Measurements from ENCODE around the gene PLXNA2. TPM values are rescaled to one million over a fixed set of nuclear protein-coding genes. Genes with fewer than 3 reads are reported as not detected.

Gene PLXNA2
- polyA plus RNA-seq, 2 of the 4 experiments (the other 2 are of a cell fraction): 0.36 to 0.87 TPM

- Histone ChIP-seq H3K27ac (no peak overlapping the region), H3K9me3 (no peaks in the 10 kb centered on the region), H3K4me3 (no peak overlapping the region), H3K4me1 (no peaks in the 10 kb centered on the region), H3K4me2 (no peak overlapping the region)
- TF ChIP-seq MAFK (IDR thresholded peaks at IDR 0.05; ENCODE audit: partially characterized antibody) (peak; percentile 84), ZSCAN20 (CRISPR knock-in tag; IDR thresholded peaks at IDR 0.05) (no peak)
- CTCF ChIA-PET: no interaction called here
- FAIRE-seq (no peak), ATAC-seq (no peak), DNase-seq (ENCODE audit: low read depth in 1 of 2, low spot score in 1 of 2) (no peak)
- POLR2A ChIA-PET: no interaction called here
- 15% methylated on average over 2 of the region's 2 CpGs for WGBS (ENCODE audit: missing lambda C conversion rate)
These were observed 48.7 kb upstream of the PLXNA2 start for GRCh38 chr1:208292908-208293307.

- ATAC-seq (no peak), DNase-seq (ENCODE audit: low read depth in 1 of 2, low spot score in 1 of 2) (no peak), FAIRE-seq (no peak)
- H3K4me1 ChIP-seq: no peaks in the 10 kb centered on the region
- ChIA-PET CTCF (no interaction called here), POLR2A (no interaction called here)
- no peak for TF ChIP-seq HES2 (IDR thresholded peaks at IDR 0.05)
- TF ChIP-seq NPAS2 (CRISPR knock-in tag; IDR thresholded peaks at IDR 0.05; ENCODE audit: borderline replicate concordance): no peak
- no peak for TF ChIP-seq CEBPB (IDR thresholded peaks at IDR 0.05)
- TF ChIP-seq CBX2 (IDR thresholded peaks at IDR 0.05; ENCODE audit: borderline replicate concordance, low read depth): no peak
- H3K4me3 ChIP-seq: no peak overlapping the region
- no peaks in the 10 kb centered on the region for H3K9me3 ChIP-seq
- H3K4me2 ChIP-seq: no peak overlapping the region
- 17% methylated on average over 4 of the region's 4 CpGs for WGBS (ENCODE audit: missing lambda C conversion rate)
- no peak overlapping the region for H3K27ac ChIP-seq
These were observed 47.9 kb upstream of the PLXNA2 start for GRCh38 chr1:208291923-208292711.

GRCh38 chr1:208291129-208291528 is 46.9 kb upstream of the PLXNA2 start:
- H3K4me3 ChIP-seq: no peak overlapping the region
- H3K4me2 ChIP-seq: no peak overlapping the region
- no peak for TF ChIP-seq EHMT2 (IDR thresholded peaks at IDR 0.05; ENCODE audit: low read depth)
- TF ChIP-seq SREBF2 (IDR thresholded peaks at IDR 0.05): no peak
- TF ChIP-seq CBX8 (IDR thresholded peaks at IDR 0.05): no peak
- no peak for TF ChIP-seq BHLHE40 (IDR thresholded peaks at IDR 0.05; ENCODE audit: low read depth, low read length)
- TF ChIP-seq NPAS2 (CRISPR knock-in tag; IDR thresholded peaks at IDR 0.05; ENCODE audit: borderline replicate concordance): no peak
- no peak for TF ChIP-seq HEYL (CRISPR knock-in tag; IDR thresholded peaks at IDR 0.05)
- no peak for TF ChIP-seq RNF2 (IDR thresholded peaks at IDR 0.05; ENCODE audit: borderline replicate concordance, low read depth)
- no peak for TF ChIP-seq ZSCAN20 (CRISPR knock-in tag; IDR thresholded peaks at IDR 0.05)
- TF ChIP-seq MAX (IDR thresholded peaks at IDR 0.05): no peak
- no peak for TF ChIP-seq JUNB (IDR thresholded peaks at IDR 0.05)
- TF ChIP-seq FOSL2 (IDR thresholded peaks at IDR 0.05): no peak
- TF ChIP-seq FOSL2 (CRISPR knock-in tag; IDR thresholded peaks at IDR 0.05): no peak
- no peak for TF ChIP-seq ZC3H11A (IDR thresholded peaks at IDR 0.05)
- no peak for TF ChIP-seq CEBPB (IDR thresholded peaks at IDR 0.05)
- no peak for TF ChIP-seq EHF (CRISPR knock-in tag; IDR thresholded peaks at IDR 0.05)
- TF ChIP-seq POLR2AphosphoS2 (conservative IDR thresholded peaks at IDR 0.05; ENCODE audit: low read length): no peak
- TF ChIP-seq JUN (IDR thresholded peaks at IDR 0.05): no peak
- no peak for TF ChIP-seq BCL3 (IDR thresholded peaks at IDR 0.05)
- H3K4me1 ChIP-seq: no peaks in the 10 kb centered on the region
- DNase-seq (ENCODE audit: low read depth in 1 of 2, low spot score in 1 of 2) (no peak), ATAC-seq (no peak), FAIRE-seq (no peak)
- H3K27ac ChIP-seq: no peak overlapping the region
- WGBS (ENCODE audit: missing lambda C conversion rate): 2% methylated on average over 2 of the region's 2 CpGs
- no peaks in the 10 kb centered on the region for H3K9me3 ChIP-seq
- POLR2A ChIA-PET: no interaction called here
- CTCF ChIA-PET: interaction anchor here (1.0 to 1.1 kb wide), 2 partner anchors 159 to 269 kb away, joined by 4 to 5 read pairs; no protein-coding TSS in a partner anchor
